ENCODE results near the gene TRPV5. TPM values are rescaled to one million over a fixed set of nuclear protein-coding genes. Genes with fewer than 3 reads are reported as not detected.

Gene TRPV5
- total and polyA plus RNA-seq, 2 of the 4 experiments (the other 2 are of a cell fraction) = not detected

DNA sequence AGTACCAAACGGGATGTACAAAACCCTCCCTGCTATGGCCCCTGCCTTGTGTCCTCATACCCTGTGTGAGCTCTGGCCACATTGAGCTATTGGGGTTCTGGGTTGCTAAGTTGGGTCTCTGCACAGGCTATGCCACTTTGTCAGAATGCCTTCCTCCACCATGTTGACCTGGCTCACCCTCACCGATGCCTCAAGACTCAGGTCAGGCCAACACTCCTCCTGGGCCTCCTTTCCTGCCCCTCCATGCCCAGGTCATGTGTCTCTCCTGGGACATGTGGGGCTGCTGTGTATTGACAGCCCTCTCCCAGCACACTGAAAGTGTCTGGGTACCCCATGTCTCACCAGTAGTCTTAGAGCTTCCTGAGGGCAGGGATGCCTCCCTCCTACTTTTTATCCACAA is 14.6 kb downstream of the TRPV5 start:
- no peak overlapping the region for H3K4me3 ChIP-seq (ENCODE audit: insufficient read depth, low read depth, low read length)
- DNase-seq (no peak), ATAC-seq (ENCODE audit: low read depth) (no peak)
- no peak overlapping the region for H2AK9ac ChIP-seq (replicated peaks; ENCODE audit: low read depth, low read length, poor library complexity)
- H2AK5ac ChIP-seq (ENCODE audit: low read depth, low read length) = no peak overlapping the region
- no peak for TF ChIP-seq CHD1 (IDR thresholded peaks at IDR 0.05; ENCODE audit: low read depth, low read length)
- no peak for TF ChIP-seq MAFK (IDR thresholded peaks at IDR 0.05; ENCODE audit: low read depth, low read length)
- TF ChIP-seq FOS (IDR thresholded peaks at IDR 0.05; ENCODE audit: low read depth, low read length) = no peak
- TF ChIP-seq MAZ (IDR thresholded peaks at IDR 0.05; ENCODE audit: borderline replicate concordance, low read depth, low read length) = no peak
- TF ChIP-seq, protein P1, sequence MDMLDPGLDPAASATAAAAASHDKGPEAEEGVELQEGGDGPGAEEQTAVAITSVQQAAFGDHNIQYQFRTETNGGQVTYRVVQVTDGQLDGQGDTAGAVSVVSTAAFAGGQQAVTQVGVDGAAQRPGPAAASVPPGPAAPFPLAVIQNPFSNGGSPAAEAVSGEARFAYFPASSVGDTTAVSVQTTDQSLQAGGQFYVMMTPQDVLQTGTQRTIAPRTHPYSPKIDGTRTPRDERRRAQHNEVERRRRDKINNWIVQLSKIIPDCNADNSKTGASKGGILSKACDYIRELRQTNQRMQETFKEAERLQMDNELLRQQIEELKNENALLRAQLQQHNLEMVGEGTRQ (IDR thresholded peaks at IDR 0.05; ENCODE audit: low read depth, low read length) = no peak
- no peak for TF ChIP-seq NFE2L2 (IDR thresholded peaks at IDR 0.05; ENCODE audit: low read depth, low read length)
- TF ChIP-seq RFX5 (IDR thresholded peaks at IDR 0.05; ENCODE audit: low read depth, low read length) = no peak
- TF ChIP-seq, protein P2, sequence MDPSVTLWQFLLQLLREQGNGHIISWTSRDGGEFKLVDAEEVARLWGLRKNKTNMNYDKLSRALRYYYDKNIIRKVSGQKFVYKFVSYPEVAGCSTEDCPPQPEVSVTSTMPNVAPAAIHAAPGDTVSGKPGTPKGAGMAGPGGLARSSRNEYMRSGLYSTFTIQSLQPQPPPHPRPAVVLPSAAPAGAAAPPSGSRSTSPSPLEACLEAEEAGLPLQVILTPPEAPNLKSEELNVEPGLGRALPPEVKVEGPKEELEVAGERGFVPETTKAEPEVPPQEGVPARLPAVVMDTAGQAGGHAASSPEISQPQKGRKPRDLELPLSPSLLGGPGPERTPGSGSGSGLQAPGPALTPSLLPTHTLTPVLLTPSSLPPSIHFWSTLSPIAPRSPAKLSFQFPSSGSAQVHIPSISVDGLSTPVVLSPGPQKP (IDR thresholded peaks at IDR 0.05; ENCODE audit: borderline replicate concordance, low read depth, low read length) = no peak
- TF ChIP-seq POLR2A (IDR thresholded peaks at IDR 0.05; ENCODE audit: low read depth, low read length) = no peak
- TF ChIP-seq RCOR1 (IDR thresholded peaks at IDR 0.05; ENCODE audit: insufficient replicate concordance, low read length) = no peak
- TF ChIP-seq MXI1 (IDR thresholded peaks at IDR 0.05; ENCODE audit: borderline replicate concordance, low read depth, low read length) = no peak
- no peak for TF ChIP-seq RAD21 (IDR thresholded peaks at IDR 0.05; ENCODE audit: low read length)
- TF ChIP-seq CTCF (conservative IDR thresholded peaks at IDR 0.05; ENCODE audit: low read depth, low read length) = no peak
- TF ChIP-seq SMC3 (IDR thresholded peaks at IDR 0.05; ENCODE audit: low read depth, low read length) = no peak
- TF ChIP-seq CEBPB (IDR thresholded peaks at IDR 0.05; ENCODE audit: low read depth, low read length) = no peak
- TF ChIP-seq BHLHE40 (IDR thresholded peaks at IDR 0.05; ENCODE audit: low read depth, low read length) = no peak
- no peak overlapping the region for H4K5ac ChIP-seq (ENCODE audit: low read depth, low read length)
- H3K4ac ChIP-seq (ENCODE audit: low read depth, low read length) = no peak overlapping the region
- no peaks in the 10 kb centered on the region for H3K4me1 ChIP-seq (ENCODE audit: control insufficient read depth, insufficient read depth, low read length)
- H3K27me3 ChIP-seq (ENCODE audit: control insufficient read depth, insufficient read depth, low read length) = no peaks in the 10 kb centered on the region
- no peak overlapping the region for H2BK15ac ChIP-seq (ENCODE audit: low read depth, low read length)
- no TSS peak for BruUV-seq (replicated peaks)
- H3K9me3 ChIP-seq (ENCODE audit: control insufficient read depth, insufficient read depth, low read length) = no peaks in the 10 kb centered on the region; the same call in 1 of the 2 replicates
- in situ Hi-C loops (cut with MboI; ENCODE audit: low sequenced_read_pairs) = no loop called here
- H3K14ac ChIP-seq (replicated peaks; ENCODE audit: low read depth, low read length) = no peak overlapping the region
- WGBS, 2 experiments (ENCODE audit: extremely low coverage in 2 of 2, insufficient read length in 1 of 2) = no CpG with 5 or more reads among the region's 2 CpGs
- H3K23ac ChIP-seq (ENCODE audit: low read depth, low read length) = no peak overlapping the region
- no peaks in the 10 kb centered on the region for H3K9me1 ChIP-seq (ENCODE audit: insufficient read depth, low read length)
- no peak overlapping the region for H3K9ac ChIP-seq (ENCODE audit: low read depth, low read length)
- H3K4me2 ChIP-seq (ENCODE audit: low read depth, low read length) = no peak overlapping the region
- no peak overlapping the region for H2BK5ac ChIP-seq (ENCODE audit: low read depth, low read length, poor library complexity, severe bottlenecking)
- no peaks in the 10 kb centered on the region for H3K36me3 ChIP-seq (ENCODE audit: control insufficient read depth, insufficient read depth, low read length)
- H4K91ac ChIP-seq (ENCODE audit: insufficient read depth, low read depth, low read length) = no peak overlapping the region
- intact Hi-C loops (cut with micrococcal nuclease) = no loop called here
- no peak overlapping the region for H2BK20ac ChIP-seq (ENCODE audit: low read depth, low read length)
- CTCF ChIA-PET = no interaction called here
- no peak overlapping the region for H3K56ac ChIP-seq (ENCODE audit: extremely low read depth, insufficient read depth, low read length)
- POLR2A ChIA-PET (ENCODE audit: unreplicated experiment) = no interaction called here
- no peak overlapping the region for H3K27ac ChIP-seq (ENCODE audit: insufficient read depth, low read length)
- H2AFZ ChIP-seq (replicated peaks; ENCODE audit: low read length, poor library complexity) = no peak overlapping the region
- H3K79me1 ChIP-seq (ENCODE audit: low read depth in 1 of 2, low read length in 2 of 2) = no peaks in the 10 kb centered on the region
- no peak overlapping the region for H2BK120ac ChIP-seq (ENCODE audit: low read depth, low read length)
- H3K18ac ChIP-seq (ENCODE audit: low read depth, low read length) = no peak overlapping the region
- H4K8ac ChIP-seq (ENCODE audit: low read depth in 2 of 2, low read length in 2 of 2) = no peak overlapping the region
- dilution Hi-C loops (cut with HindIII; ENCODE audit: low sequenced_read_pairs, unreplicated experiment) = no loop called here
- no peaks in the 10 kb centered on the region for H4K20me1 ChIP-seq (ENCODE audit: insufficient read depth, low read length)
